GM10847 (cell line): Measurements from ENCODE around the gene ANO2.

Experiments
- POLR2A ChIP-seq: IDR thresholded peaks from 2 replicates; pipeline ENCODE4 v1.6.1; 2011; ENCODE audit not compliant: insufficient read length; ENCODE audit errors: extremely low read depth

Gene ANO2

DNA sequence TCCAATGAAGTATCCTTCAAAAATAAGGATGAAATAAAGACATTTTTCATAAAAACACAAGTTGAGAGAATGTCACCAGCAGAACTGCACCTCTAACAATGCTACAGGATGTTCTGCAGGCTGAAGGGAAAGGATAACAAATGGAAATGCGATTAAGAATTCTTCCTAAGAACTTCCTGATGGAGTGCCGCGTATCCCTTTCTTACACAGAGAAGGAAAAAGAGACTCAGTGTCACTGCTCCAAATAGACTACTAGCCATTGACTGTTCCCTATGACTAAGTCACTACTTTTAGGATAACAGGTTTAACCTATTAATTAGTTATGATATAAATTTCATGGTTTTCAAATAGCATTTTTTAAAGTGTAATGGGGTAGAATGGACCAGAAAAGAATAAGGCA lies 3.2 kb downstream of the ANO2 start:
- TF ChIP-seq POLR2A = no peak

DNA sequence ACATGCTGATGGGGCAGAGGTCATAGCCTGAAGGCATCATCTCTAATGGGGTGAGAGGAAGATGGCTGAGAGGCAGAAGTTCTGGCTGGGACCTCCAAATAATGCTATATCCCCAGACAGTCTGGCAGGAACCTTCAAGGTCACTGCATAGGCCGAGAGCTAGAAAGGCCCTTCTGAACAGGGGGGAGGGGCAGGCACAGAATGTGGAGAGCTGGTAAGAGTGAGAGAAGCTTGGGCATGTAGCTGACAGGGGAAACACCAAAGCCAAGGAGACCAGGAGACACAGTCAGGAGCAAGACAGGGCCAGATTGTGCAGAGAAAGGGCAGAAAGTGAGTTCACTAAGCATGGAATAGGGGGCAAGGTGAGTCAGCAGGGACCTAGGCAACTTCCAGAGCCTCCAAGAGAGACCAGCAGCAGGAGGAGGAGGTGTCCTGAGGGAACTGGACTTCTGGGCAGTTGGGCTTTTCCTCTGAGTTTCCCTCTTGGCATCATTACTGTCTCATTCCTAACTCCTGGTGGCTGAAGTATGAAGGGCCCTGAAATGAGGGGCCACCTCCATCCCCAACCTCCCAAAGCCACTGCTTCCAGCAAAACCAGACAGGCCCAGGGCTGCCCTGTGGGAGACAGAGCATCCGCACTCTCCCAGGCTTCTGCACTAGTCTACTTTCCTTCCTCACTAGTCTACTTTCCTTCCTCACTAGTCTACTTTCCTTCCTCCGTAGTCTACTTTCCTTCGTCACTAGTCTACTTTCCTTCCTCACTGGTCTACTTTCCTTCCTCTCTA lies 17.1 kb downstream of the ANO2 start:
- no peak for TF ChIP-seq POLR2A

GRCh38 chr12:5925646-5926045 lies 19.4 kb downstream of the ANO2 start:
- TF ChIP-seq POLR2A = no peak

DNA sequence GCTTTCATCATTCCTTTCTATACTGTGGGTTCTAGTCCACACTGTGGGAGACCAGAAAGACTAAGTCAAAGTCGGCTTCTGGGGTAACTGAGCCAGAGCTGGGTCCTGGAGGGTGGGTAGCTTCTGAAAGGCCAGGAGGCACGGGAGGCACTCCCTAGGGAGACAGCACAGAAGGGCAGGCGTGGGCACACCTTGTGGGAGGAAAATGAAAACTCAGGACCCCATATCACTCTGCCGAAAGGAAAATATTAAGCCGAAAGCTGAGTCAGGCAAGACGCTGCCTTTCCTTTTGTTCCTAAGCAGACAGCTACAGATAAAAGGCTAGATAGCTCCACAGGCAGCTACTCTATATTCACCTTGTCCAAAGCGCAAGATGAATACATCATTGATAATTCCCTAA lies 20.7 kb downstream of the ANO2 start:
- TF ChIP-seq POLR2A = no peak

DNA sequence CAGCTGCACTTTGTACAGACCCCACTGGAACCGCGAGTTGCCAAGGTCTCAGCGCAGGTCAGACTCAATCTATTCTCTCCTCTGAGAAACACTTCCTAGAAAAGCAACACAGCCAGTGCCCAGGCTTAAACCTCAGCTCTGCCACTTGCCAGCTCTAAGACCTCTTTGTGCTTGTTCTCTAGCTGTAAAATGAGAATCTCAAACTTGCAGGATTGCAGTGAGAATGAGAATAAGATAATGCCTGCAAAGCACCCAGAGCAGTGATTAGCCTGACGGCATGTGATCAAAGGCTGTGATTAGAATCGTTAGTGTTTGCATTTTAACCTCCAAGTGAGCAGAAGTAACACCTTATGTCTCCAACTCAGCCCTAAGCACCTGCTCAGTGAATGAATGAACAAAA lies 21.3 kb downstream of the ANO2 start:
- no peak for TF ChIP-seq POLR2A

DNA sequence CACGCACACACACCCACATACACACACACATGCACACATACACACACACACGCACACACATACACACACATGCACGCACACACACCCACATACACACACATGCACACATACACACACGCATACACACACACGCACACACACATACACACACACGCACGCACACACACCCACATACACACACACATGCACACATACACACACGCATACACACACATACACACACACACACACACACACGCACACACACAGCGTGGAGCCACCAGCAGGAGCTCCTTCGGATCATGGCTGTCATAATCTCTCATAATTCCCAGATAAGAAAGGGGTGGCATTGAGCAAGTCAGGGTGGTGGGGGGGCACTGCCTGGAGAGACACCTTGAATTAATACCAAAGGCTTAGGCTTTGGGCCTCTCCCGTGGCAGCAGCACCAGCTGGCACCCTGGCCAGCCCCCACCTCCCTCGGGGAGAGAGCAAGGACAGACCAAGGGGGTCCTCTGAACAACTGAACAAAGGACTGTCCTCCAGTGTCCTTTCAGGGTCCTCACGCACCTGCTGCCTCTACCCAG lies 21.9 kb downstream of the ANO2 start:
- no peak for TF ChIP-seq POLR2A

DNA sequence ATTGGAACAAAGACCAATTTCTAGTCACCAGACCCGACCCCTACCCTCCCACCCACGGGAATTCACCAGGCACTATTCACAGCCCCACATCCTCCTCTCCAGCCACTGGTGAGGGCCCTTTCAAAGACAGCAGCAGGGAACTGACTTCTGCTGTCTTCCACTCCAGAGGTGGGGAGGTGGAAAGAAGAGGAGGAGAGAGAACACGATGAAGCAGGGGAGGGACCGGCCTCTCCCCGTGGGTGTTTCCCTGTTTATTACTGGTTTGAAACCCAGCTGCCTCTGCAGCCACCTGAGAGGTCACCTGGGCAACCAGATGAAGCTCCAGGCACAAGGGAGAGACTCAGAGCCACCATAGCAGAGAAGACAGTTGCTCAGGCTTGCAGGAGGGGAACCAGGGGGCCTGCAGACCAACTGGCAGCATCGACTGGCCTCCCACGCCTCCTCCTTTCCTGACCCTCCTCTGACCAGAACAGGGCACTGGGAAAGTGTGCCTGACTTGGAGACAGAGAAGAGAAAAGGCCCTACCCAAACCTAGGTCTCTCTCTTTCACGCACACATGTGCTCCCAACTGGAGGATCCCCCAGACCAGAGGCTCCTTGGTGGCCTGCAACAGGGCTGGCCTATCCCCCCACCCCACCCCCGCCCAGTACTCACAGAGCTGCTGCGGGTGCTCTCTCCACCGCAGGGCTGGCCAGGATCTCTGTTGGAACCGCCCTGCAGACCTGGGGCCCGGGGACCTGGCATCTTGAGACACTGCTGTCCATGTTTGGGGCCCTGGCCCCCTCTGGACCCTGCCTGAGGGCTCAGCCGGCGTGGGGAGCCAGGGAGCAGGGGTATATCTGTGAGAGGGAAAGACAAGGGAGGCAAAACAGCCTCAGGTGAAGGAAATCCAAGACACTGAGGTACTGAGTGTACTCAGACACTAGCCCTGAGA lies 22.8 kb downstream of the ANO2 start:
- no peak for TF ChIP-seq POLR2A

- no peak for TF ChIP-seq POLR2A
Observed at GRCh38 chr12:5921027-5921909, 23.8 kb downstream of the ANO2 start.

GRCh38 chr12:5916785-5917290 lies 28.2 kb downstream of the ANO2 start:
- no peak for TF ChIP-seq POLR2A

DNA sequence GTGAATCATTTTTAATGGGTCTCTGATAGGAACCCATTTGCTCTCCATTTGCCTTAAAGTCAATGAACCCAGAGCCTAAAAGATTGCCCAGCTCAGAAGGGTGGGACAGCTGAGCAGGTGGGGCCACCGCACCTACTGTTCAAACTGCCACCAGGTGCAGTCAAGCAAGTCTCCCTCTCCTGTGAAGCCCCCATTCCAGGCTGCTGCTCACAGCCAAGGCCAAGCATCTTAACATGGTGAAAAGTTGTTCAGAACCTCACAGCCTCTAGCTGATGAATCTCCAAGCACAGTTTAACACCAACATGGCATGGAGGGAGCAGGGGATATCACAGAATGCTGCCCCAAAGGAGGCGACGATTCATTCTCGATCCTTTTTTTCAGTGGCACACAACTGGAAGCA lies 29.5 kb downstream of the ANO2 start:
- TF ChIP-seq POLR2A = no peak

GRCh38 chr12:5914387-5915149 lies 30.5 kb downstream of the ANO2 start:
- TF ChIP-seq POLR2A = no peak

DNA sequence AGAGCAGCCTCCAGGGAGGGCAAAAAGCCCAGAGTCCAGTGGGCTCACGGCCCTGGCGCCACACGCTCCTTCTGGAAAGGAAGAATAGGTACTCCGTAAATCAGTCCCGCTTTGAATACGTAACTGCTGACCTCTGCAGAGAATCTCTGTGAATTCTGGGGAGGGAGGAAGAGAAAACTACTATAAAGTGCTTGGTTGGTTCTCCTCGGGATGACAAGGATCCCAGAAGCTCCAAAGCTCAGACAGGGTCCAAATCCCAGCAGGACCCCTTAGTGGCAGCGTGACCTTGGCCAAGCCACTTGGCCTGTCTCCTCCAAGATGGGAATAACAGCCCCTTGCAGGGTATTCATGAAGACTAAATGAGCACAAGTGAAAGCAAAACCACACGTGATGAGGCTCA lies 31.7 kb downstream of the ANO2 start:
- no peak for TF ChIP-seq POLR2A

GRCh38 chr12:5912437-5913334 lies 32.4 kb downstream of the ANO2 start:
- TF ChIP-seq POLR2A = no peak

DNA sequence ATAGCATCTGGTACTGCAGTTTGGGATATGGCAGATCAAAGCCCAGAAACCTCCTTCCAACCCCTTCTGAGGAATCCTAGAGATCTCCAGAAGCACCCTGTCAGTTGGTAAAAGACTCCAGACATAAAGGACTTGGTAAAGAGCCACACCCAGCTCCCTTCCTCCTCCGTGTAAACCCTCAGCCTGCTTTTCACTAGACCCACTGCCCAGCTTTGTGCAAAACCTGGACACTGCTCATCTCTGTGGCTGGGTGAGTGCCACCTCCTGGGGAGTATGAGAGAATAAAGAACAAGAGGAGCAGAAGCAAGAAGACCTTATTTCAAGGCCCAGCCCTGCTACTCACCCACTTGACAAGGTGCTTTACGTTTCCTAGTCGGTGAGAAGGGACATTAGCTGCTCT lies 33.0 kb downstream of the ANO2 start:
- no peak for TF ChIP-seq POLR2A
